ENCODE results near the gene KLK1. TPM values are rescaled to one million over a fixed set of nuclear protein-coding genes. Genes with fewer than 3 reads are reported as not detected.

The KLK1 gene
- total and polyA plus RNA-seq, 10 of the 15 experiments (the other 5 are each of a cell fraction or from before 2014, with no cell fraction given) = 3.4 to 27.5 (median 20.2) TPM

GRCh38 chr19:50857366-50857765, 33.8 kb upstream of the KLK1 start:
- FAIRE-seq = no peak
- TF ChIP-seq NBN (IDR thresholded peaks at IDR 0.05) (no peak), MTA2 (IDR thresholded peaks at IDR 0.05; ENCODE audit: low read depth) (no peak), NRF1 (conservative IDR thresholded peaks at IDR 0.05; ENCODE audit: low read depth, low read length) (no peak), ELK1 (IDR thresholded peaks at IDR 0.05; ENCODE audit: low read depth, low read length) (no peak), YY1 (IDR thresholded peaks at IDR 0.05; ENCODE audit: low read depth, low read length) (no peak), ETV6 (conservative IDR thresholded peaks at IDR 0.05 in 1 of 2, IDR thresholded peaks at IDR 0.05 in 1 of 2; ENCODE audit: borderline replicate concordance in 1 of 2, low read depth in 1 of 2) (no peak), MYC (IDR thresholded peaks at IDR 0.05; ENCODE audit: insufficient read depth, insufficient read length, insufficient replicate concordance, low read length, severe bottlenecking) (no peak), SIX5 (IDR thresholded peaks at IDR 0.05; ENCODE audit: low read depth, low read length, severe bottlenecking) (no peak), IRF5 (IDR thresholded peaks at IDR 0.05; ENCODE audit: borderline replicate concordance) (no peak), POU2F2 (IDR thresholded peaks at IDR 0.05; ENCODE audit: borderline replicate concordance, low read depth, low read length) (no peak), FOS (IDR thresholded peaks at IDR 0.05; ENCODE audit: borderline replicate concordance, extremely low read depth, insufficient read length) (no peak), BCL3 (IDR thresholded peaks at IDR 0.05; ENCODE audit: borderline replicate concordance, insufficient read depth, low read depth, low read length, poor library complexity, severe bottlenecking) (no peak), RELB (IDR thresholded peaks at IDR 0.05; ENCODE audit: low read depth) (no peak), ATF3 (IDR thresholded peaks at IDR 0.05; ENCODE audit: borderline replicate concordance, extremely low read depth, low read depth, low read length) (no peak), RAD21 (IDR thresholded peaks at IDR 0.05; ENCODE audit: insufficient read depth, low read depth, low read length) (no peak), IKZF2 (IDR thresholded peaks at IDR 0.05) (no peak), SUPT20H (IDR thresholded peaks at IDR 0.05; ENCODE audit: borderline replicate concordance, control insufficient read depth, low read depth, low read length) (no peak)
- no peak for ATAC-seq
- ChIA-PET POLR2A (no interaction called here), RAD21 (ENCODE audit: unreplicated experiment) (no interaction called here), SMC1A (ENCODE audit: uncharacterized antibody, unreplicated experiment) (no interaction called here), CTCF (interaction anchor here (1.0 kb wide), 1 partner anchor 65 kb away, joined by 4 read pairs; no protein-coding TSS in a partner anchor)
- intact Hi-C loops (cut with micrococcal nuclease; ENCODE audit: unreplicated experiment) (no loop called here), in situ Hi-C loops (cut with MboI) (no loop called here)
- no peak overlapping the region for H3K4me3 ChIP-seq
- H3K79me2 ChIP-seq (ENCODE audit: control insufficient read depth, insufficient read depth, low read length) = no peaks in the 10 kb centered on the region
- peaks cover 3% of the 10 kb centered on the region; the same call in 1 of the 3 replicates for H3K9me3 ChIP-seq (replicated peaks; ENCODE audit: control insufficient read depth, insufficient read depth, low read length)
- H3K36me3 ChIP-seq (ENCODE audit: control insufficient read depth in 2 of 2, insufficient read depth in 2 of 2, low read length in 1 of 2) = no peaks in the 10 kb centered on the region
- no peak overlapping the region for H3K4me2 ChIP-seq (ENCODE audit: control insufficient read depth, insufficient read depth)
- no peak for DNase-seq (ENCODE audit: low read depth, low spot score)
- no TSS peak for BruUV-seq (replicated peaks)
- H2AFZ ChIP-seq (ENCODE audit: control insufficient read depth, low read depth, low read length) = no peak overlapping the region
- no peaks in the 10 kb centered on the region for H4K20me1 ChIP-seq (ENCODE audit: control insufficient read depth, insufficient read depth)
- H3K9ac ChIP-seq (ENCODE audit: control insufficient read depth, insufficient read depth, low read length) = no peak overlapping the region
- WGBS (ENCODE audit: insufficient coverage, insufficient replicate concordance, low lambda C conversion rate, missing lambda C conversion rate) = 63% methylated on average over 5 of the region's 6 CpGs
- no peaks in the 10 kb centered on the region; a peak in 3 of 4 replicates for H3K27me3 ChIP-seq (replicated peaks in 1 of 2; ENCODE audit: control insufficient read depth in 2 of 2, insufficient read depth in 2 of 2, low read length in 1 of 2)
- 0 out of 2 replicates have a peak, but pooled peaks cover 3% of the 10 kb centered on the region for H3K4me1 ChIP-seq (ENCODE audit: control insufficient read depth, insufficient read depth, low read length)
- no peak overlapping the region for H3K27ac ChIP-seq (ENCODE audit: control insufficient read depth, insufficient read depth)
